GM21529 (cell line): Measurements from ENCODE around the gene MACF1.

Source experiments
- ATAC-seq: cut with Tn5 transposase; IDR thresholded peaks from one replicate; pipeline ENCODE4 v1.9.1; 2021; ENCODE audit not compliant: unreplicated experiment

MACF1 gene

DNA sequence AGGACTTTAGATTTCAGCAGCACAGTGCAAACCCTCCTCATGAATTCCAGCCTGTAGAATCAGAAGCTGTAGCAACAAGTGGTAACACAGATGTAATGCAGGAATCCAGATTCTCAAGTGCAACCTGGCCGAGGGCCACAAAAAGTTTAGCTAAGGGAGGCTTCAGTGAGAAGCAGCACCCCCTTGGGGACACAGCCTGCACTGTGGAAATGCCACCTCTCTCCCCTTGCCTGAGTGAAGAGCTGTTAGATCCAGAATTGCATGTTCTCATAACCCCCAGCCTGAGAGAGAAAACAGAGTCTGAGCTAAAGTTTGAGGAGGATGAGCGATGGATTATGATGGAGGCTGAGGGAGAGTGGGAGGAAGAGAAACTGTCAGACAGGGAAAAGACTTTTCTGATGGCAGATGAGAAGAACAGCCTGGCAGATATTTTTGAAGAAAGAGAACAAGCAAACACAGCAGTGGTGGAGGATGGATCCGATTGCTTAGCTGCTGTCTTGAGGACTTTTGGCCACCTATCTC lies 206.5 kb downstream of the MACF1 start:
- no peak for ATAC-seq

DNA sequence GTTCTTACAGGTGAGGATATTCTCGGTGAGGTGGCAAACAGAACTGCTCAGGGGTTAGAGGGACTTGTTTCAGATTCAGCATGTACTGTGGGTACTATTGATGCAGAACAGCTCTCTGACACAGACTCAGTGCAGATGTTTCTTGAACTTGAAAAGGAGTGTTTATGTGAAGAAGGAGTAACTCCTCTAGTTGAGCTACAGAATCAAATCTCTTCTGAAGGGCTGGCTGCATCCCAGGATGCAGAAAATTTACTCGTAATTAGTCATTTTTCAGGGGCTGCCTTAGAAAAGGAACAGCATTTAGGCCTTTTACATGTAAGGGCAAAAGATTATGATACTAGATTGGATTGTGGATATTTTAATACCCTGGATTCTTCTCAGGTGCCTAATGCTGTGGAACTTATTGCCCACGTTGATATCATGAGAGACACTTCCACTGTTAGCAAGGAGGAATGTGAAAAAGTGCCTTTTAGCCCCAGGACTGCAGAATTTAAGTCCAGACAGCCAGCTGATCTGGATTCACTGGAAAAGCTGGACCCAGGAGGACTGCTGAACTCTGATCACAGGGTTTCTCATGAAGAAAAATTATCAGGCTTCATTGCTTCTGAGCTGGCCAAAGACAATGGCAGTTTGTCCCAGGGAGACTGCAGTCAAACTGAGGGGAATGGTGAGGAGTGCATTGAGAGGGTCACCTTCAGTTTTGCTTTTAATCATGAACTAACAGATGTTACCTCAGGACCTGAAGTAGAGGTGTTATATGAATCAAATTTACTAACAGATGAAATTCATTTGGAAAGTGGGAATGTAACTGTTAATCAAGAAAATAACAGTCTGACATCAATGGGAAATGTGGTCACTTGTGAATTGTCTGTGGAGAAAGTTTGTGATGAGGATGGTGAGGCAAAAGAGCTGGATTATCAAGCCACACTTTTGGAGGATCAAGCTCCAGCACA lies 207.3 kb downstream of the MACF1 start:
- ATAC-seq = no peak

DNA sequence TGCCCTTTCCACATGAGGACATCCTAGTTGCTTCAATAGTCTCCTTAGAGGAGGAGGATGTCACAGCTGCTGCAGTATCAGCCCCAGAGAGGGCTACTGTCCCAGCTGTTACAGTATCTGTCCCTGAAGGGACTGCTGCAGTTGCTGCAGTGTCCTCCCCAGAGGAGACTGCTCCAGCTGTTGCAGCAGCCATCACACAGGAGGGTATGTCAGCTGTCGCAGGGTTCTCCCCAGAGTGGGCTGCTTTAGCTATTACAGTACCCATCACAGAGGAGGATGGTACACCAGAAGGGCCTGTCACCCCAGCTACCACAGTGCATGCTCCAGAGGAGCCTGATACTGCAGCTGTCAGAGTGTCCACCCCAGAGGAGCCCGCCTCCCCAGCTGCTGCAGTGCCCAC lies 208.4 kb downstream of the MACF1 start:
- no peak for ATAC-seq

DNA sequence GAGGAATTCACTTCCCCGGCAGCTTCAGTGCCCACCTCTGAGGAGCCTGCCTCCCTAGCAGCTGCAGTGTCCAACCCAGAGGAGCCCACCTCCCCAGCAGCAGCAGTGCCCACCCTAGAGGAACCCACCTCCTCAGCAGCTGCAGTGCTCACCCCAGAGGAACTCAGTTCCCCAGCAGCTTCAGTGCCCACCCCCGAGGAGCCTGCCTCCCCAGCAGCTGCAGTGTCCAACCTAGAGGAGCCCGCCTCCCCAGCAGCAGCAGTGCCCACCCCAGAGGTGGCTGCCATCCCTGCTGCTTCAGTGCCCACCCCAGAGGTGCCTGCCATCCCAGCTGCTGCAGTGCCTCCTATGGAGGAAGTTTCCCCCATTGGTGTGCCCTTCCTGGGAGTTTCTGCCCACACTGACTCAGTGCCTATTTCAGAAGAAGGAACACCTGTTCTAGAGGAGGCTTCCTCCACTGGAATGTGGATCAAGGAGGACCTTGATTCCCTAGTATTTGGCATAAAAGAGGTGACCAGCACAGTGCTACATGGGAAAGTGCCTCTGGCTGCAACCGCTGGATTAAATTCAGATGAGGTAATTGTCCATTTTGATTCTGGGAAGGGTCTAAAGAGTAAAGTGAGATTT lies 209.5 kb downstream of the MACF1 start:
- no peak for ATAC-seq

DNA sequence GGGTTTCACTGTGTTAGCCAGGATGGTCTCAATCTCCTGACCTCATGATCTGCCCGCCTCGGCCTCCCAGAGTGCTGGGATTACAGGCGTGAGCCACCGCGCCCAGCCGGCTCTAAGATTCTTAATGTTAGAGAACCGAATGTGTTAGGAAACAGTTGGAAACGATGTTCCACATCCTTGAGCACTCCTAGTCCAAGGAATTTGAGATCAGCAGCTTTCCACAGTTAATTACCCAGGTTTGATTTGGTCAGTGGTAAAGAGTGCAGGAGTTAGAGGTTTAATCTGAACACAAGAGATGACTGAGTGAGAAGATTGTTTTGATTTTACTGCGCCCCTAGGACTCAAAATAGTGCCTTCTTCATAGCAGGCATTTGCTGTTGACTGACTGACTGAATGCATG lies 211.1 kb downstream of the MACF1 start:
- no peak for ATAC-seq

DNA sequence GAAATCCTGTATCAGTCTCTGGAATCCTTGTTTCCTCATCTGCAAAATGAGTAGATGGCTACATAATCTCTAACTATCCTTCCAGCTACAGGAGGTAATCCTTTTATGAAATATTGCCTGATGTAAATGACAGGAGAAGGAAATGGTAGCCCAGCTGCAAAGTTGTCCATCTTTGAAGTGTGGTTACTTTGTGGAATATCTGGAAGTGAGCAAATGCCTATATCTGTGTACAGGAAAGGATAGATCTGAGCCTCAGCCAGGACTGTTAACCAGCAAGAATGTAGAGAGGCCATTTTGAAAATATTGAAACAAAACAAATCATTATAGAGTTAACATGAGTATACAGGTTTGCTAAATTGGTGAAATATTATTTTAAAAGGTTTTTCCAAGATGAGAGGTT lies 212.1 kb downstream of the MACF1 start:
- no peak for ATAC-seq

DNA sequence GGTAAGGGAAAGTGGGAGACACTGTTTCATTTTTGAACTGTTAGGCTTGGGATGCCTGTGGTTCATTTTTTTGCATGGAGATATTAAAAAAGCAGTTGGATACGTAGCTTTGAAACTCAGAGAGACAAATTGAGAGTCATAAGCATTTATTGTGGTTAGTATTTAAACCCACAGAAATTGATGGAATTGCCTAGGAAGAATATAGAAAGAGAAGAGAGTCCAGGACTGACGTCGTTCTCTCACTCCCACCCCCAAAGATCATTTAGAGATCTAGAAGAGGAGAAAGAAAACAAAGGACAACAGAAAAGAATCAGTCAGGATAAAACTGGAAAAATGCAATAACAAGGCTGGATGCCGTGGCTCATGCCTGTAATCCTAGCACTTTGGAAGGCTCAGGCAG lies 213.7 kb downstream of the MACF1 start:
- ATAC-seq = no peak

DNA sequence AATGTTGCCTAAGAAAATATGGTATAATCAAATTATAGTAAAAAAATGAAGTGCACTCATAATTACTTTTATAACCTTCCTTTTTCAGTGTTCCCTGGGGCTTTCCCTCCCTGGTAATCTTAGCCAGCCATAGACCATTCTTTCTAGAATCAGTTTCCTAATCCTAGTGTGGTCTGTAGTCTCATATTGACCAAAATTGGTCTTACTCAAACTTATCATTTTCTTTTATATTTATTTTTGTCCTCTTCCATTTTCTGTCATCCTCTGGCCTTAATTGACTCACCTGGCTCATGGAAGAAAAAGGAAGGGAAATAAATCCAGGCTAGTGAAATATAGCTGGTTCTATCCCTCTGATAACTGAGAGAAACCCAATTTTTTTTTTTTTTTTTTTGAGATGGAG lies 216.0 kb downstream of the MACF1 start:
- ATAC-seq = no peak

DNA sequence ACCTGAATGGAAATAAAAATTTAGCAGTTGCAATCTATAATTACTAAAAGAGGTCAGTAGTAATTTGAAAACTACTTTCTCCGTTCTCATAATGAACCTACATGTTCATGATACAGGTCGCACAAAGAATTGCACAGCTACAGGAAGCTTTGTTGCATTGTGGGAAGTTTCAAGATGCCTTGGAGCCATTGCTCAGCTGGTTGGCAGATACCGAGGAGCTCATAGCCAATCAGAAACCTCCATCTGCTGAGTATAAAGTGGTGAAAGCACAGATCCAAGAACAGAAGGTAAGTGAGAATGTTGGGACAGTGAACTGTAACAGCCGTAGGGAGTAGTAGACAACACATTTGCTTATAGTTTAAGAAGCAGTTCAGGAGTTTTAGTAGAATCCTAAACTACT lies 218.1 kb downstream of the MACF1 start:
- ATAC-seq = no peak

DNA sequence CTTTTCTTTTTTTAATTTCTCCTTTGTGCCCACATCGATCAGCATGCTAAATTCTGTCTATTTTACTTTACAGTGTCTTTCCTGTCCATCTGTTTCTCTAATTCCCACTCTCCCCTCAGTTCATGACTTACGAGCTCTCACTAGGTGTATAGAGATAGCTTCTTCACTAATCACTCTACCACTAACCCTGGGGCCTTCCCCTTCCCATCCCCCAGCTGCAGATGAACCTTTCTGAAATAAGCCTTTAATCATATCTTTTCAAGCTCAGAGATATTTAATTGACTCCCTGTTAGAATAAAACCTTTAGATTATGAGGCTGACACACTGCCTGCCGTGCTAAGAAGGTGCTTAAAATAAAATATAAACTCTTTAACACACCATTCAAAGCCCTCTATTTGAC lies 220.7 kb downstream of the MACF1 start:
- ATAC-seq = no peak

DNA sequence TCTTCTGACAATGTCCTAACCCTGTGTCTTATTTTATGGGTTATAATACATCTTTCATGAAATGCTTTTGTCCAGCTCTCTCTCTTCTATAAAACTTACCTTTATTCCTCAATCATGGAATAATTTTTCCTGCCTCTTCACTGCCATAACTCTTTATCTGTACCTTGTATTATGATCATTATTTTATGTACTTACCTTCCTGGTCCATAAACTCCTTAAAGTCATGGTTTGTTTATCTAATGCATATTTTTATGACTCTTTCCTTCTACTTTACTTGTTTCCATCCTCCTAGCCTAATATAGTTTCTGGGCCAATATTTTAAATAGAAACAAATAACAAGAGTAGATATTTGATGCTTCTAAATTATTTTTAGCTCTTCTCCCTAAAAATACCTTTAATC lies 221.1 kb downstream of the MACF1 start:
- no peak for ATAC-seq

DNA sequence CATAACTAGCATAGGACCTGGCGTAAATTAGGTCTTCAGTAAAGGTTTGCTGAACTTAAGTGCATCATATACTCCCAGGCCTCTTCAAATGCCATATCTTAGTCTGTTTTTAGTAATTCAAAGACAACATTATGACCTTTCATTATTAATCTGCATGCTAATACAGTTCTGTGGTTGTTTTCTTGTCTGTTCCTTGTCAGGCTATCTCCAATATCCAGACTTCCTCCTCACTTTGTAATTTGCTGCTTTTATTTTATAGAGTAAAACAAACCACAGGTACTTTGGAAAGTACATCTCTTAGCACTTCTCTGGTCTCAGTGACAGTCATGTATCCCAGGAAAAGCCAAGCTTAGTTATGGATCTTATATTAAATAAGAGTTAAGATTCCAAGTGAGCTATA lies 221.9 kb downstream of the MACF1 start:
- ATAC-seq = no peak

DNA sequence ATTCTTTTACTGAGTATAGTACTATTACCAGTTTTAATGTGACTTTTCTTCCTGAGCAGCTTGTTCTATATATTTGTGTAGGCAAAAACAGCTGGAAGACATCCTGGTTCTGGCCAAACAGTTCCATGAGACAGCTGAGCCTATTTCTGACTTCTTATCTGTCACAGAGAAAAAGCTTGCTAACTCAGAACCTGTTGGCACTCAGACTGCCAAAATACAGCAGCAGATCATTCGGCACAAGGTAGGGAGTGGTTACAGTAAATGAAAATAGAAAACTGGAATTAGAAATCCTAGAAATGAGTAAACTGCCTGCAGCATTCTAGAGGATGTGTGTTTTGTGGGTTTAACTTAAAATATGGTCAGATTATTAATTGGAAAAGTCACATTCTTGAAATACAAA lies 222.9 kb downstream of the MACF1 start:
- no peak for ATAC-seq

DNA sequence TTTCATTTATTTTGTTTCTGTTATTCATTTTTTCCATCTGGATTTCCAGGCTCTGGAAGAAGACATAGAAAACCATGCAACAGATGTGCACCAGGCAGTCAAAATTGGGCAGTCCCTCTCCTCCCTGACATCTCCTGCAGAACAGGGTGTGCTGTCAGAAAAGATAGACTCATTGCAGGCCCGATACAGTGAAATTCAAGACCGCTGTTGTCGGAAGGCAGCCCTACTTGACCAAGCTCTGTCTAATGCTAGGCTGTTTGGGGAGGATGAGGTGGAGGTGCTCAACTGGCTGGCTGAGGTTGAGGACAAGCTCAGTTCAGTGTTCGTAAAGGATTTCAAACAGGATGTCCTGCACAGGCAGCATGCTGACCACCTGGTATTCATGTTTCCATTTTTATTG lies 223.4 kb downstream of the MACF1 start:
- no peak for ATAC-seq

DNA sequence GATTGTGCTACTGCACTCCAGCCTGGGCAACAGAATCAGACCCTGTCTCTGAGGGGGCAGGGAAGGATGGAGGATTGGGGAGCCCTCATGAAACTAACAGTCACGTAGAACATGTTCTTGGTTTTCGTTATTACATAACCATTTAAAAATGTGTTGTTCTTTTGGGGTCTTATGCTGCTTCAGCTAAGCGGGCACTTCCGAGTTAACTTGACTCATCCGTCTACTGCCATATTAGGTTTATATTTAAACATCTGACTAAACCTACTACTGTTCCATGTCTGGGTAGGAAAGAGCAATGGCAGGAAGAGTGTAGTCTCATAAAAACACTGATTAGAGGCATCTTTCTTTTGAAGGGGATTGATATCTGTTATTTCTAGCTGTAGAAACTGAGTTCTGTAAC lies 227.4 kb downstream of the MACF1 start:
- no peak for ATAC-seq

DNA sequence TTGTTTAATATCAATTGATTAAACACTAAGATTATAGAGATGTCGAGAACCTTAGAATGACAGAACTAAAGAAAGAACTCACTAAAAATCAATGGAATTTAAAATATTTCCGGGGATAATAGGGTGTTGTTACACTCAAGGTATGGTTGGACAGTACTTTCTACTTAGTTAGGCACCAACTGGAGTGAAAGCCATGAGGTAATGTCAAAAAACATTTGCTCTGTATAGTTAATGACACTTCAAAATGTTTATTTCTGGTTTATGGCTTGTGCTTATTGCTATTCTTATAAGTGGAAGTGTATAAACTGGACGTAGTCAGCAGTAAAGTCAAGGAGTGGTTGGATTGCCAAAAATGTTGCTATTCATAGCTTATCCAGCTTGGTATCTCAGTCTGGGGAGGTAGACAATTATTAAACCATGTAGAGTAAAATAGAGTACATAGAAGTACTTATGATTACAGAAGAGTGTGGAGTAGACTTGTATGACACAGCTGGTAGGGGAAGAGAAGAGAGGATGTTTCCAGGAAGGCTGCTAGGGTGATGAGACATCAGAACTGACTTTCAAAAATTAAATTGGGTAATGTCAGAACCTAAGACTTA lies 230.4 kb downstream of the MACF1 start:
- ATAC-seq = no peak

DNA sequence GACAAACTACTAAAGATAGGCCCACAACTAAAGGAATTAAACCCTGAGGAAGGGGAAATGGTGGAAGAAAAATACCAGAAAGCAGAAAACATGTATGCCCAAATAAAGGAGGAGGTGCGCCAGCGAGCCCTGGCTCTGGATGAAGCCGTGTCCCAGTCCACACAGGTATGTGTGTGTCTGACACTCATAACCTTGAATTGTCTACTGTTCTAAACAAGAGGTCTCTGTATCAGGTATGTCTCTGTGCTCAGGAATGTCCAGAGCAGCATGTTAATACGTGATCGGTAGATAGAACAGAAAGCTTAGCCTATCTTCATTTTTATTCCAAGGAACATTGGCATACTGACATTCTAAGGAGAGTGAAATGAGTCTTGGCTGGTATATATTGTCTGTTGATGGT lies 231.1 kb downstream of the MACF1 start:
- ATAC-seq = no peak

DNA sequence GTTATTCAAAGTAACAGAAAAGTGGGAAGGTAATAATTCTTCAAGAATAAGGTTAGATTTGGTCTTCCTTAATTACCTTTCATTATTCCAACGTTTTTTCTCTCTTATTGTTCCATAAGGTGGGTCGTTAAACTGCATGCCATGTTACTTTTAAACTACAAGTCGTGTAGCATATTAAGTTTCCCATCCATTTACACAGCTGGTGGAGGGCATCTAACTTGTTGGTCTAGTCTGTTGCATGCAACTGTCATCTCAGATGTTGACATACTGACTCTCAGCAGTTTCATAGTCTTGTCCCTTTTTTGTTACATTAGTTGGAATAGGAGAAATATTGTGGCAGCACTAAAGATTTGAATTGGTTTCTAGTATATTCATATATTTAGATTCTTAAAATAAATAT lies 232.3 kb downstream of the MACF1 start:
- no peak for ATAC-seq

DNA sequence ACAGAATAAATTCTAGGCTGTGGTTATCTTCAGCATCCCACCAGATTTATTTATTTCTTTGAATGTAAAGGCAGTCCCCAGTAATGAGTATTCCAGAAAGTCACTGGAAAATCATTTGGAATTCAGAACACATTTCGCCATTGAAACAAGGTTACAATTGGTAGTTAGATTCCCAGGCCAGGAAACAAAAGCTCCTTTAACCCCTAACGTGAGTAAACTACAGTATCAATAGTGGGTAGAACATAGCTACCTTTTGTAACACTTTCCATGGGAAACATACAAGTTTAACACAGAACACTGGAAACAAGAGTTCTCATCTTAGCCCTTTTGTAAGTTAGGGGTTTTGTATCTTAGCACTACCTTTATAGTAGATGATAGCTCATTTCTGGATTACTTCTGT lies 233.5 kb downstream of the MACF1 start:
- ATAC-seq = no peak

DNA sequence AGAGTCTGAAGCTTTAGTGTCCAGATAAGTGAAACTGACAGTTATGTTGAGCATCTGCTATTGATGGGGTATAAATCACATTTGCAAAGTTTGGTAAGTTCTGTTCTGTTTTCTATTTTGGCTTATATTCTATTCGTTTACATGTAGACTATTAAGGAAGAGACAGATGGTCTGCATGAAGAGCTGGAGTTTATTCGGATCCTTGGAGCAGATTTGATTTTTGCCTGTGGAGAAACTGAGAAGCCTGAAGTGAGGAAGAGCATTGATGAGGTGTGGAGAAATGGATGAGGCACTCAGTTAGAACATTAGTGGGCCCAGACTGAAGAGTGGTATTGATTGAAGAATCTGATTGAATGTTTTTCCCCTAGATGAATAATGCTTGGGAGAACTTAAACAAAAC lies 236.4 kb downstream of the MACF1 start:
- ATAC-seq = no peak

DNA sequence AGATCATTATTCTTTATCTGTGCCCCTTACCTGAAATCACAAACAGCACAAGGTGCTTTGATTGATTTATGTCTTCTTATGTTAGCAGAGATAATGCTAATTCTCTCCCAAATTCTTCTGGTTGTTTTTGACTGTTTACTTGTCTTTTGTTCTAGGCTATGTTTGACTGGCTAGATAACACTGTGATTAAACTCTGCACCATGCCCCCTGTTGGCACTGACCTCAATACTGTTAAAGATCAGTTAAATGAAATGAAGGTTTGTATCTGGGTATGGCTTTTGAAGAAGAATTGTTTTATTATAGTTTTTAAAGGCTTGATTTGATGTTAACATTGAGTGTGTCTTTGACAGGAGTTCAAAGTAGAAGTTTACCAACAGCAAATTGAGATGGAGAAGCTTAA lies 237.3 kb downstream of the MACF1 start:
- no peak for ATAC-seq

DNA sequence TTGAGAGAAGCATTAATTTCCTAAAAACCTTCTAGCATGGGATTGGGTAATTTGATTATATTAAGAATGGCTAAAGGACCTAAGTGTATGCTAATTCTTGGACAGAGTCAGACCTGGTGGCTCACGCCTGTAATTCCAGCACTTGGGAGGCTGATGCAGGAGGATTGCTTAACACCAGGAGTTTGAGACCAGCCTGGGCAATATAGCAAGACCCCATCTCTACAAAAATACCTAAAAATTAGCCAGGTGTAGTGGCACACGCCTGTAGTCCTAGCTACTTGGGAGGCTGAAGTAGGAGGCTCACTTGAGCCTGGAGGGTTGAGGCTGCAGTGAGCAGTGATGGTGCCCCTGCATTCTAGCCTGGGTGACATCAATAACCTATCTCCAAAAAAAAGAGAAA lies 241.1 kb downstream of the MACF1 start:
- ATAC-seq = no peak
